Body of pancreas (tissue), 4 donors: ENCODE data around the gene UNC13C. TPM values are rescaled to one million over a fixed set of nuclear protein-coding genes. Genes with fewer than 3 reads are reported as not detected.

Experiments
- ATAC-seq: fragments of 150-250 bp; one replicate; pipeline ENCODE4 v1.9.1; 2016
- DNase-seq, 4 donors: peaks; one replicate each; pipeline ENCODE4 v3.0.0-alpha.2; 2019
- H3K27ac ChIP-seq, 4 donors: fragments of 200-600 bp; sonication (generic); 1 replicate in 3 of 4; 2 replicates in 1 of 4; pipeline versions ENCODE4 v1.5.1 to v1.6.1; 2016 to 2019; ENCODE audit warnings: mild to moderate bottlenecking in 1 of 4, mixed read lengths in 1 of 4, moderate library complexity in 1 of 4
- H3K27me3 ChIP-seq, 2 donors: fragments of 200-600 bp; sonication (generic); one replicate each; pipeline ENCODE4 v1.6.0; 2016; ENCODE audit warnings: mild to moderate bottlenecking in 1 of 2
- H3K36me3 ChIP-seq, 2 donors: fragments of 200-600 bp; sonication (generic); replicated peaks in 1 of 2; 2 replicates each; pipeline ENCODE4 v1.5.1; 2016; ENCODE audit warnings: low read depth in 2 of 2; ENCODE audit not compliant: insufficient read depth in 1 of 2
- H3K4me1 ChIP-seq: fragments of 200-600 bp; sonication (generic); one replicate; pipeline ENCODE4 v1.6.0; 2016
- H3K4me3 ChIP-seq, 2 donors: fragments of 200-600 bp; sonication (generic); 1 replicate in 1 of 2; 2 replicates in 1 of 2; pipeline ENCODE4 v1.5.1; 2016 to 2019
- H3K9me3 ChIP-seq, 3 donors: fragments of 200-600 bp; sonication (generic); 1 replicate in 2 of 3; 2 replicates in 1 of 3; pipeline ENCODE4 v1.5.1; 2016
- POLR2A ChIP-seq, 3 donors: fragments of 450-650 bp; IDR thresholded peaks; one replicate each; pipeline ENCODE4 v1.6.1; 2016; ENCODE audit warnings: antibody characterized with exemption in 3 of 3, mild to moderate bottlenecking in 2 of 3
- whole genome bisulfite sequencing, 2 donors: methylation state at CpG; one replicate each; pipeline ENCODE4 v1.1.5; 2017; 5-methylcytosine and 5-hydroxymethylcytosine counted together
- intact Hi-C: fragments of 100-400 bp; cut with DNase I; formaldehyde crosslinking; loops from one replicate; pipeline ENCODE4 v1.15.1; 2023
- total RNA-seq, 2 donors: library from RNA; depleted of rRNA; stranded (reverse); fragments of >200 nt; gene quantifications; one replicate each; pipeline ENCODE4 v1.1.0, GENCODE V29; 2016
- TF ChIP-seq, protein P1 (sequence below), 7 experiments: fragments of 450-650 bp in 4 of 7; fragments of 200-600 bp in 3 of 7; sonication (generic) in 3 of 7; IDR thresholded peaks; one replicate each; pipeline ENCODE4 v1.5.1; 2016 to 2019; ENCODE audit warnings: antibody characterized with exemption in 7 of 7

The UNC13C gene
- total RNA-seq, 2 donors from 2014 or later = not detected

- TF ChIP-seq, protein P1, sequence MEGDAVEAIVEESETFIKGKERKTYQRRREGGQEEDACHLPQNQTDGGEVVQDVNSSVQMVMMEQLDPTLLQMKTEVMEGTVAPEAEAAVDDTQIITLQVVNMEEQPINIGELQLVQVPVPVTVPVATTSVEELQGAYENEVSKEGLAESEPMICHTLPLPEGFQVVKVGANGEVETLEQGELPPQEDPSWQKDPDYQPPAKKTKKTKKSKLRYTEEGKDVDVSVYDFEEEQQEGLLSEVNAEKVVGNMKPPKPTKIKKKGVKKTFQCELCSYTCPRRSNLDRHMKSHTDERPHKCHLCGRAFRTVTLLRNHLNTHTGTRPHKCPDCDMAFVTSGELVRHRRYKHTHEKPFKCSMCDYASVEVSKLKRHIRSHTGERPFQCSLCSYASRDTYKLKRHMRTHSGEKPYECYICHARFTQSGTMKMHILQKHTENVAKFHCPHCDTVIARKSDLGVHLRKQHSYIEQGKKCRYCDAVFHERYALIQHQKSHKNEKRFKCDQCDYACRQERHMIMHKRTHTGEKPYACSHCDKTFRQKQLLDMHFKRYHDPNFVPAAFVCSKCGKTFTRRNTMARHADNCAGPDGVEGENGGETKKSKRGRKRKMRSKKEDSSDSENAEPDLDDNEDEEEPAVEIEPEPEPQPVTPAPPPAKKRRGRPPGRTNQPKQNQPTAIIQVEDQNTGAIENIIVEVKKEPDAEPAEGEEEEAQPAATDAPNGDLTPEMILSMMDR (IDR thresholded peaks at IDR 0.05) = no peak
- Histone ChIP-seq H3K27me3 (no peaks in the 10 kb centered on the region), H3K4me1 (no peaks in the 10 kb centered on the region), H3K4me3 (no peak overlapping the region), H3K9me3 (no peaks in the 10 kb centered on the region), H3K36me3 (no peaks in the 10 kb centered on the region), H3K27ac (no peak overlapping the region)
- WGBS, 2 donors = 66 to 71% methylated on average over 6 of the region's 6 CpGs
- intact Hi-C loops = no loop called here
- no peak for ATAC-seq
- DNase-seq = no peak
These were observed 601.6 kb downstream of the UNC13C start for GRCh38 chr15:54579855-54580254.

- DNase-seq (no peak), ATAC-seq (no peak)
- Histone ChIP-seq H3K27me3 (no peaks in the 10 kb centered on the region), H3K4me1 (no peaks in the 10 kb centered on the region), H3K27ac (no peak overlapping the region), H3K4me3 (no peak overlapping the region), H3K9me3 (no peaks in the 10 kb centered on the region), H3K36me3 (no peaks in the 10 kb centered on the region)
- 42 to 45% methylated on average over 2 of the region's 2 CpGs for WGBS, 2 donors
- intact Hi-C loops = no loop called here
- TF ChIP-seq, protein P1 (IDR thresholded peaks at IDR 0.05) = no peak
- TF ChIP-seq POLR2A (IDR thresholded peaks at IDR 0.05) = no peak
These were observed 602.4 kb downstream of the UNC13C start for GRCh38 chr15:54580643-54581042.

DNA sequence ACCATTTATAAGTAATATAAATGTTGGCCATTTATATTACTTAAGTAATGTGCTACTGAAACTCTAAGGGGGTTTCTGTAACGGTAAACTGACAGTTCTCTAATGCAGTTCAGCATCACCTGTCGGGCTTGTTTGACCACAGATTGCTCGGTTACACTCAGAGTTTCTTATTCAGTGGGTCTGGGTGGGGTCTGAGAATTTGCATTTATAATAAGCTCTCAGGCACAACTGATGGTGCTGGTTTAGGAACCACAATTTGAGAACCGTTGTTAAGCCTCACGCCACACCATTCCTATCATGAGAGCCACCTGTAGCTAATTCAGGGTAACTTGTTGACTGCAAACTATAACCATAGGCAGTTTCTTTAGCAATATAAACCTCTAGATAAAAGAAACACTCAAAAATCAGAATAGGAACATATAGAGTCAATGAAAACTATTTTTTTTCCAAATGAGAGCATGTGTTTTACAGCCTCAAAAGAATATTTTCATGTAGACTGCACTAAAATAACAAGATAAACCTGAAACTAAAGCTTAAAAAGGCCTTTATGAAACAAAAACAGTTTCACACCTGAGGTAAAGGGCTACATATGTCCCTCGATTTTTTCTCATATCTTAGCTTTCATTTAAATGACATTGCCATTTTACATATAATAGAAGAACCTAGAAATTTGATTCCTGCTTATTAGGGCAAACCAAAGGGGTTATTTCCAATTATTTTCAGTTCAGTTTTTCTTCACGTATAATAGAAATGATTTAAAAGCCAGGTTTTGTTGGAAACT lies 604.8 kb downstream of the UNC13C start:
- WGBS, 2 donors = 68 to 77% methylated on average over 7 of the region's 7 CpGs
- Histone ChIP-seq H3K27me3 (no peaks in the 10 kb centered on the region), H3K4me3 (no peak overlapping the region), H3K9me3 (no peaks in the 10 kb centered on the region), H3K4me1 (no peaks in the 10 kb centered on the region), H3K27ac (no peak overlapping the region), H3K36me3 (no peaks in the 10 kb centered on the region)
- intact Hi-C loops = no loop called here
- TF ChIP-seq POLR2A (IDR thresholded peaks at IDR 0.05) = no peak
- TF ChIP-seq, protein P1 (IDR thresholded peaks at IDR 0.05) = no peak
- ATAC-seq = no peak
- no peak for DNase-seq

DNA sequence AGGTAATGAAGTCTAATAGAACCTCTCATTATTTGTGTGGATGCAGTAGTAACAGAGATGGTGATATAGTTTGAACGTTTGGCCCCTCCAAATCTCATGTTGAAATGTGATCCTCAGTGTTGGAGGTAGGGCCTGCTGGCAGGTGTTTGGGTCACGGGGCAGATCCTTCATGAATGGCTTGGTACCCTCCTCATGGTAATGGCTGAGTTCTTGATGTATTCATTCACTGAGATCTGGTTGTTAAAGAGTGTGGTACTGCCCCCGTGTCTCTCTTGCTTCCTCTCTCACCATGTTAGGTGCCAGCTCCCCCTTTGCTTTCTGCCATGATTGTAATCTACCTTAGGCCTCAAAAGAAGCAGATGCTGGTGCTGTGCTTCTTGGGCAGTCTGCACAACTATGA lies 606.8 kb downstream of the UNC13C start:
- H3K36me3 ChIP-seq = no peaks in the 10 kb centered on the region
- intact Hi-C loops = no loop called here
- DNase-seq (no peak), ATAC-seq (no peak)
- no peaks in the 10 kb centered on the region for H3K27me3 ChIP-seq
- H3K9me3 ChIP-seq = no peaks in the 10 kb centered on the region
- 51 to 58% methylated on average over 3 of the region's 3 CpGs for WGBS, 2 donors
- H3K27ac ChIP-seq = no peak overlapping the region
- no peaks in the 10 kb centered on the region for H3K4me1 ChIP-seq
- TF ChIP-seq POLR2A (IDR thresholded peaks at IDR 0.05) = no peak
- TF ChIP-seq, protein P1 (IDR thresholded peaks at IDR 0.05) = no peak
- H3K4me3 ChIP-seq = no peak overlapping the region

GRCh38 chr15:54594115-54594514 lies 615.9 kb downstream of the UNC13C start:
- TF ChIP-seq, protein P1 (IDR thresholded peaks at IDR 0.05) = no peak
- TF ChIP-seq POLR2A (IDR thresholded peaks at IDR 0.05) = no peak
- no peak for ATAC-seq
- DNase-seq = no peak
- no peak overlapping the region for H3K27ac ChIP-seq
- intact Hi-C loops = no loop called here
- no peaks in the 10 kb centered on the region for H3K27me3 ChIP-seq
- H3K4me3 ChIP-seq = no peak overlapping the region
- H3K36me3 ChIP-seq = no peaks in the 10 kb centered on the region
- WGBS, 2 donors = 89 to 93% methylated on average over 3 to 4 of the region's 4 CpGs
- no peaks in the 10 kb centered on the region for H3K9me3 ChIP-seq
- no peaks in the 10 kb centered on the region for H3K4me1 ChIP-seq
